Prostate gland (tissue), 2 donors: ENCODE data around the gene MOB1A. TPM values are rescaled to one million over a fixed set of nuclear protein-coding genes. Genes with fewer than 3 reads are reported as not detected.

Experiments
- DNase-seq: peaks from one replicate; pipeline ENCODE4 v3.0.0-alpha.2; 2019; ENCODE audit warnings: low spot score
- H3K27ac ChIP-seq, 2 donors: fragments of 200-600 bp; sonication (generic); 2 replicates each; pipeline ENCODE4 v1.5.1; 2017 to 2019
- H3K27me3 ChIP-seq: fragments of 200-600 bp; sonication (generic); replicated peaks from 2 replicates; pipeline ENCODE4 v1.5.1; 2019; ENCODE audit not compliant: insufficient read depth
- H3K36me3 ChIP-seq, 2 donors: fragments of 200-600 bp; sonication (generic); 1 replicate in 1 of 2; 2 replicates in 1 of 2; pipeline versions ENCODE4 v1.5.1 to v1.8.1; 2017 to 2019
- H3K4me1 ChIP-seq: fragments of 200-600 bp; sonication (generic); replicated peaks from 2 replicates; pipeline ENCODE4 v1.5.1; 2019
- H3K4me3 ChIP-seq, 2 donors: fragments of 200-600 bp; sonication (generic); 2 replicates each; pipeline ENCODE4 v1.5.1; 2017 to 2019
- H3K9me3 ChIP-seq: fragments of 200-600 bp; sonication (generic); 2 replicates; pipeline ENCODE4 v1.5.1; 2017
- POLR2A ChIP-seq: fragments of 450-650 bp; IDR thresholded peaks from one replicate; pipeline ENCODE4 v1.6.1; 2016; ENCODE audit warnings: antibody characterized with exemption, mild to moderate bottlenecking
- POLR2AphosphoS5 ChIP-seq: sonication (generic); formaldehyde crosslinking; IDR thresholded peaks from one replicate; pipeline ENCODE4 v1.6.1; 2017; ENCODE audit warnings: antibody characterized with exemption
- WGBS: methylation state at CpG from one replicate; pipeline ENCODE4 v1.1.5; 2018; 5-methylcytosine and 5-hydroxymethylcytosine counted together
- intact Hi-C: fragments of 100-400 bp; cut with DNase I; formaldehyde crosslinking; loops from one replicate; pipeline ENCODE4 v1.14.2; 2022
- total RNA-seq, 2 donors: library from RNA; depleted of rRNA; stranded (reverse); fragments of >200 nt; gene quantifications; one replicate each; pipeline ENCODE4 v1.1.0, GENCODE V29; 2016
- TF ChIP-seq, protein P1 (sequence below), 4 experiments: fragments of 200-600 bp in 2 of 4; fragments of 450-650 bp in 2 of 4; sonication (generic) in 2 of 4; IDR thresholded peaks; 1 replicate in 3 of 4; 2 replicates in 1 of 4; pipeline ENCODE4 v1.5.1; 2016 to 2019; ENCODE audit warnings: antibody characterized with exemption in 4 of 4, mild to moderate bottlenecking in 2 of 4, moderate library complexity in 2 of 4

Gene MOB1A
- total RNA-seq, 2 donors from 2014 or later: 71.3 to 72.0 TPM

DNA sequence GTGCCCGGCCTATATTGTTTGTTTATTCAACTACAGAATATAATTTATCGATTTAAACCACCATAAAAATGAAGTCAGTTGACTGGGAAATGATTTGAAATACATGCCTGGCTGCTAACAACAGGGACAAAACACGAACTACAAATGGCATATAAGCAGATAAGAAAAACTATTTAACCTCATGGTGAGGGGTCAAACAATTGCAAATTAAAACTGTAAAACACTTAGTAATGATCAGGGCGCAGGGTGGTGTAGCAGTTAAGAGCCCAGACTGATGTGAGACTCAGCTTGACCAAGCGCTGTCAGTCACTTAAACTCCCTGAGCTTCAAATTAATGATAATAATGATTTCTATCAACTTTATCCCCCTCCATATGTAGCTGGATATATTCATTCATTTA lies 26.4 kb upstream of the MOB1A start:
- no peak overlapping the region for H3K4me3 ChIP-seq
- TF ChIP-seq POLR2AphosphoS5: no peak
- no peak for TF ChIP-seq POLR2A
- TF ChIP-seq, protein P1, sequence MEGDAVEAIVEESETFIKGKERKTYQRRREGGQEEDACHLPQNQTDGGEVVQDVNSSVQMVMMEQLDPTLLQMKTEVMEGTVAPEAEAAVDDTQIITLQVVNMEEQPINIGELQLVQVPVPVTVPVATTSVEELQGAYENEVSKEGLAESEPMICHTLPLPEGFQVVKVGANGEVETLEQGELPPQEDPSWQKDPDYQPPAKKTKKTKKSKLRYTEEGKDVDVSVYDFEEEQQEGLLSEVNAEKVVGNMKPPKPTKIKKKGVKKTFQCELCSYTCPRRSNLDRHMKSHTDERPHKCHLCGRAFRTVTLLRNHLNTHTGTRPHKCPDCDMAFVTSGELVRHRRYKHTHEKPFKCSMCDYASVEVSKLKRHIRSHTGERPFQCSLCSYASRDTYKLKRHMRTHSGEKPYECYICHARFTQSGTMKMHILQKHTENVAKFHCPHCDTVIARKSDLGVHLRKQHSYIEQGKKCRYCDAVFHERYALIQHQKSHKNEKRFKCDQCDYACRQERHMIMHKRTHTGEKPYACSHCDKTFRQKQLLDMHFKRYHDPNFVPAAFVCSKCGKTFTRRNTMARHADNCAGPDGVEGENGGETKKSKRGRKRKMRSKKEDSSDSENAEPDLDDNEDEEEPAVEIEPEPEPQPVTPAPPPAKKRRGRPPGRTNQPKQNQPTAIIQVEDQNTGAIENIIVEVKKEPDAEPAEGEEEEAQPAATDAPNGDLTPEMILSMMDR (IDR thresholded peaks at IDR 0.05): no peak
- no peak for DNase-seq

DNA sequence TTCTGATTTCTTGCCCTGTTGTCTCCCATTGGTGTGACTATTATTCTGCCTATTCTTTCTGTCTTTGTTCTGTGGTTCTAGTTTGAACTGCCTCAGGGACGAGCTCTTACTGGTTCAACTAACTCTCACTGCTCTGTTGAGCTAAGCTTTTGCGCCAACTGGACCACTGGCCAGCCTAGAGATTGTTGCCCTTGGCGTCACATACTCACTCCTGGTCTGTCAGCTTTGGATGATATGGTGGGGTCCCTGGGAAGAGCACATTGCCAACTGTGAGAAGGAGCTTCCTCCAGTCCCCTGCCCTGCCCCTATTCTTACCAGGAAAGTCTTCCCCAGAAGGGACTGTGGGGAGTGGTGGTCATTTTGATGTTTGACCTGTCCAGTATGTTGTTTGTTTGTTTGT lies 25.8 kb upstream of the MOB1A start:
- no peak for DNase-seq
- Histone ChIP-seq H3K4me1 (no peaks in the 10 kb centered on the region), H3K27ac (peak overlapping the region; percentile 23 to 50), H3K36me3 (no peaks in the 10 kb centered on the region), H3K9me3 (no peaks in the 10 kb centered on the region), H3K27me3 (no peaks in the 10 kb centered on the region), H3K4me3 (no peak overlapping the region)
- intact Hi-C loops: no loop called here
- TF ChIP-seq POLR2A: no peak
- TF ChIP-seq POLR2AphosphoS5: no peak
- TF ChIP-seq, protein P1 (IDR thresholded peaks at IDR 0.05): no peak
- 100% methylated on average over 3 of the region's 3 CpGs for WGBS

More for the DNA sequence above, 26.4 kb upstream of the MOB1A start:
- intact Hi-C loops: no loop called here
- no peaks in the 10 kb centered on the region for H3K9me3 ChIP-seq
- H3K36me3 ChIP-seq: no peaks in the 10 kb centered on the region
- WGBS: 87% methylated on average over 5 of the region's 5 CpGs
- H3K27me3 ChIP-seq: no peaks in the 10 kb centered on the region
- H3K4me1 ChIP-seq: no peaks in the 10 kb centered on the region
- H3K27ac ChIP-seq: peak overlapping the region; percentile 23 to 50

DNA sequence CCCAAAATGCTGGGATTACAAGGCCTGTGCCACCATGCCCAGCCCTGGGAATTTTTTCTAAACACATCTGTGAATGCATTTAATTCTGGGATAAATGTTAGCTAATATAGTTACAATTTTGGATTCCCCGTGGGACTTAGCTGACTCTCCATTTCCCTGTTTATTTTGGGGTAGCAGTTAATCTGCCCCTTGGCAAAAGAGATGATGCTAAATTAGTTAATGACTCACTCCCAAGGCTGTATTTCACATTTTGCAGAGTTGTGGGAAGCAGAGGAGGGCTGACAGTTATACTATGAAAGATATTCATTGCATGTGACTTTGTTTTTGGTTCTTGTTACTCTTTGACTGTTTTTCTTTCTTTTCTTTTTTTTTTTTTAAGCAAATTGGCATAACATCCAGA lies 22.9 kb upstream of the MOB1A start:
- Histone ChIP-seq H3K4me3 (no peak overlapping the region), H3K27me3 (no peaks in the 10 kb centered on the region), H3K4me1 (peaks cover 1% of the 10 kb centered on the region), H3K9me3 (no peaks in the 10 kb centered on the region), H3K27ac (peak overlapping the region; percentile 34 to 43), H3K36me3 (no peaks in the 10 kb centered on the region)
- TF ChIP-seq POLR2AphosphoS5: peak; percentile 75
- TF ChIP-seq POLR2A: no peak
- TF ChIP-seq, protein P1 (IDR thresholded peaks at IDR 0.05): no peak
- no peak for DNase-seq
- intact Hi-C loops: no loop called here
- WGBS: 17% methylated on average over 1 of the region's 1 CpG

DNA sequence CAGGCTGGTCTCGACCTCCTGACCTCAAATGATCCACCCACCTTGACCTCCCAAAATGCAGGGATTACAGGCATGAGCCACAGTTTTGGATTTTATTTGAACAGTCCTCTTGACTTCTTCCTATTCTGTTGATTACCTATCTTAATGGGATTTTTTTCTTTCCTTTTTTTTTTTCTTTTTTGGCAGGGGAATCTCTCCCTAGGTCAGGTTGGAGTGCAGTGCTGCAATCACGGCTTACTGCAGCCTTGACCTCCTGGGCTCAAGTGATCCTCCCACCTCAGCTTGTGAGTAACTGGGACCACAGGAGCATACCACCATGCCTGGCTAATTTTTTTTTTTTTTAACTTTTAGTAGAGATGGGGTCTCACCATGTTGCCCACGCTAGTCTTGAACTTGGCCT lies 22.5 kb upstream of the MOB1A start:
- no peak for DNase-seq
- no peaks in the 10 kb centered on the region for H3K9me3 ChIP-seq
- H3K4me1 ChIP-seq: peaks cover 4% of the 10 kb centered on the region
- H3K27me3 ChIP-seq: no peaks in the 10 kb centered on the region
- H3K27ac ChIP-seq: peak overlapping the region; percentile 34 to 43
- WGBS: 76% methylated on average over 3 of the region's 3 CpGs
- H3K4me3 ChIP-seq: no peak overlapping the region
- TF ChIP-seq POLR2AphosphoS5: no peak
- TF ChIP-seq, protein P1 (IDR thresholded peaks at IDR 0.05): no peak
- no peak for TF ChIP-seq POLR2A
- intact Hi-C loops: no loop called here
- no peaks in the 10 kb centered on the region for H3K36me3 ChIP-seq

DNA sequence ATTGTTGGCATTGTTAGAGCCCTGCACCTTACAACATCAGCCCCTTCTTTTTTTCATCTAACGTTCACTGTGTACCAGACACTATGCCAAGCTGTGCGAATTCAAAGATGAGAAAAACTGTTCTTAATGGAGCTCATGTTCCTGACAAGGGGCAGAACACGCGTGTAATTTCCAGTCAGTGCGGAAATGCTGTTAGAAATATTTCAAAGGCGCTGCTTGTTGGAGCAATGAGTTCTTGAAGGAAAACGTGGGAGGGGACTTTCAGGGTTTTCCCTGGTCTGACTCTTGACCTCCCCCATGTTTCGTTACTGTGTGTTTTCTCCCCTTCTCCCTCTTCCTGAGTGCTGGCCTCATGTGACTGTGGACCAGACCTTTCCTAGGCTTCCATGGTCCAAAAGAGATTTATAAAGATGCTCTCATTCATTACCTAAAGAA lies 21.2 kb upstream of the MOB1A start:
- Histone ChIP-seq H3K4me1 (peaks cover 4% of the 10 kb centered on the region), H3K9me3 (no peaks in the 10 kb centered on the region), H3K4me3 (peak overlapping the region in 1 of 2 donors; percentile 82), H3K27me3 (no peaks in the 10 kb centered on the region), H3K27ac (peak overlapping the region in 1 of 2 donors; percentile 2), H3K36me3 (no peaks in the 10 kb centered on the region)
- TF ChIP-seq, protein P1 (IDR thresholded peaks at IDR 0.05): no peak
- TF ChIP-seq POLR2A (no peak), POLR2AphosphoS5 (no peak)
- intact Hi-C loops: no loop called here
- DNase-seq: no peak
- 57% methylated on average over 8 of the region's 8 CpGs for WGBS
